ENCODE results near the gene HBD.

HBD gene

GRCh38 chr11:5231111-5231510, 3.2 kb downstream of the HBD start:
- DNase-seq: no peak

GRCh38 chr11:5230266-5230665, 4.0 kb downstream of the HBD start:
- no peak for DNase-seq

- DNase-seq: no peak
These were observed 4.5 kb downstream of the HBD start for GRCh38 chr11:5229796-5230195.

GRCh38 chr11:5229356-5229755, 4.9 kb downstream of the HBD start:
- no peak for DNase-seq

GRCh38 chr11:5228124-5228523, 6.2 kb downstream of the HBD start:
- DNase-seq: no peak

- no peak for DNase-seq
These were observed 6.6 kb downstream of the HBD start for GRCh38 chr11:5227681-5228080.

GRCh38 chr11:5226732-5227310, 7.5 kb downstream of the HBD start, which contains the start of gene HBB:
TSS of gene HBB (minus strand) at chr11:5227071. CDS start at chr11:5227021, 50 bp downstream.
- no peak for DNase-seq

GRCh38 chr11:5225480-5225871, 8.8 kb downstream of the HBD start:
- DNase-seq: no peak

- no peak for DNase-seq
These were observed 9.5 kb downstream of the HBD start for GRCh38 chr11:5224538-5225479.

GRCh38 chr11:5223686-5224085, 10.6 kb downstream of the HBD start:
- DNase-seq: no peak

GRCh38 chr11:5223146-5223545, 11.1 kb downstream of the HBD start:
- DNase-seq: no peak

GRCh38 chr11:5210376-5210885, 23.9 kb downstream of the HBD start:
- DNase-seq: no peak

GRCh38 chr11:5204787-5205186, 29.5 kb downstream of the HBD start:
- DNase-seq: no peak

- no peak for DNase-seq
These were observed 30.9 kb downstream of the HBD start for GRCh38 chr11:5203366-5203765.

GRCh38 chr11:5200582-5200981, 33.7 kb downstream of the HBD start, which contains the start of gene OR51V1:
TSS of gene OR51V1 (minus strand) at chr11:5200682. CDS start at chr11:5200682, 0 bp downstream.
- no peak for DNase-seq

GRCh38 chr11:5198285-5198684, 36.0 kb downstream of the HBD start:
- DNase-seq: no peak

GRCh38 chr11:5197536-5197935, 36.7 kb downstream of the HBD start:
- no peak for DNase-seq

GRCh38 chr11:5196731-5197130, 37.6 kb downstream of the HBD start:
- DNase-seq: no peak

- no peak for DNase-seq
These were observed 38.2 kb downstream of the HBD start for GRCh38 chr11:5196067-5196466.

GRCh38 chr11:5192738-5193137, 41.5 kb downstream of the HBD start:
- no peak for DNase-seq

GRCh38 chr11:5188201-5188600, 46.1 kb downstream of the HBD start:
- no peak for DNase-seq
